ENCODE data around the gene LGALS7. TPM values are rescaled to one million over a fixed set of nuclear protein-coding genes. Genes with fewer than 3 reads are reported as not detected.
"Not testable (repeated sequence)": the region's sequence is repeated elsewhere in the genome, so short reads cannot be mapped to it uniquely, and the experiment has no call there.

Gene LGALS7
- total RNA-seq, 3 donors from 2014 or later, result not detected

- TF ChIP-seq, protein P1, sequence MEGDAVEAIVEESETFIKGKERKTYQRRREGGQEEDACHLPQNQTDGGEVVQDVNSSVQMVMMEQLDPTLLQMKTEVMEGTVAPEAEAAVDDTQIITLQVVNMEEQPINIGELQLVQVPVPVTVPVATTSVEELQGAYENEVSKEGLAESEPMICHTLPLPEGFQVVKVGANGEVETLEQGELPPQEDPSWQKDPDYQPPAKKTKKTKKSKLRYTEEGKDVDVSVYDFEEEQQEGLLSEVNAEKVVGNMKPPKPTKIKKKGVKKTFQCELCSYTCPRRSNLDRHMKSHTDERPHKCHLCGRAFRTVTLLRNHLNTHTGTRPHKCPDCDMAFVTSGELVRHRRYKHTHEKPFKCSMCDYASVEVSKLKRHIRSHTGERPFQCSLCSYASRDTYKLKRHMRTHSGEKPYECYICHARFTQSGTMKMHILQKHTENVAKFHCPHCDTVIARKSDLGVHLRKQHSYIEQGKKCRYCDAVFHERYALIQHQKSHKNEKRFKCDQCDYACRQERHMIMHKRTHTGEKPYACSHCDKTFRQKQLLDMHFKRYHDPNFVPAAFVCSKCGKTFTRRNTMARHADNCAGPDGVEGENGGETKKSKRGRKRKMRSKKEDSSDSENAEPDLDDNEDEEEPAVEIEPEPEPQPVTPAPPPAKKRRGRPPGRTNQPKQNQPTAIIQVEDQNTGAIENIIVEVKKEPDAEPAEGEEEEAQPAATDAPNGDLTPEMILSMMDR (IDR thresholded peaks at IDR 0.05), result no peak
- intact Hi-C loops (cut with DNase I, micrococcal nuclease), result no loop called here
- no peaks in the 10 kb centered on the region for H3K36me3 ChIP-seq (ENCODE audit: low read depth)
These were observed 28.2 kb upstream of the LGALS7 start for GRCh38 chr19:38801359-38802095.

DNA sequence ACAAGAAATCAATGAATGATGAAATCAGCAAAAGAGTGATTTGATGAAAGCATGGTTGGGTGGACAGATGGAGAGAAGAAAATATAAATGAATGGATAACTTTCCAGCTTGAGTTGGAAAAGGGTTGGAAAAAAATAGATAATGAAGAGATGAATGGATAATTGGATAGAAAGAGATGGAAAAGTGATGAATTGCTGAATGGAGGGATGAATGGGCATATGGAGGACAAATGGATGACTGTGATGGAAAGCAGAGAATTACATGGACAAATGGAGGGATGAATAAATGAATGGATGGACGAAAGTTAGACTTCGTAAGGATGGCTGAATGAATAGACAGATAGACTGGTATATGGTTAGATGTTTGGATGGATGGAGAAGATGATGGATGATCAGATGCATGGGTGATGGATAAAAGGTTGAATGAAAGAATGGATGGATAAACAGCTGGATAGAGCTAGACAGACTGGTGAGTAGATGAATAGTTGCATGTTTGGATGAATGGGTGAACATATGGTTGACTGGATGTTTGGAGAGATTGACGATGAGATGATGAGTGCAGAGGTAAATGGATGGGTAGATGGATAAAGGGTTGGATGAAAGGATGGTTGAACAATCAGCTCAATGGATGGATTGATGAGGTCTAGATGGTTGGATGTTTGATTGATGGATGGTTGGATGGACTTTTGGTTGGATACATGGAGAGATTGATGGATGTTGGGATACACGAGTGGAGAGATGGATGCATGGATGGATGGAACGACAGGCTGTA is 27.4 kb upstream of the LGALS7 start:
- Histone ChIP-seq H3K36me3 (ENCODE audit: low read depth) (no peaks in the 10 kb centered on the region), H3K4me1 (ENCODE audit: low read depth) (no peaks in the 10 kb centered on the region), H3K9me3 (no peaks in the 10 kb centered on the region), H3K4me3 (no peak overlapping the region)
- TF ChIP-seq, protein P1 (IDR thresholded peaks at IDR 0.05), result no peak
- ATAC-seq, result peak; percentile 4
- intact Hi-C loops (cut with DNase I, micrococcal nuclease), result no loop called here
- DNase-seq, result no peak

More at GRCh38 chr19:38801359-38802095, 28.2 kb upstream of the LGALS7 start:
- Histone ChIP-seq H3K4me1 (ENCODE audit: low read depth) (no peaks in the 10 kb centered on the region), H3K9me3 (no peaks in the 10 kb centered on the region), H3K4me3 (no peak overlapping the region)
- ATAC-seq (peak; percentile 1), DNase-seq (peak in 1 of 3 donors; percentile 0)

- no peaks in the 10 kb centered on the region for H3K4me1 ChIP-seq (ENCODE audit: low read depth)
- H3K36me3 ChIP-seq (ENCODE audit: low read depth), result no peaks in the 10 kb centered on the region
- DNase-seq (peak in 1 of 3 donors; percentile 4), ATAC-seq (no peak)
- TF ChIP-seq, protein P1 (IDR thresholded peaks at IDR 0.05), result no peak
- H3K4me3 ChIP-seq, result no peak overlapping the region
- H3K9me3 ChIP-seq, result no peaks in the 10 kb centered on the region
- intact Hi-C loops (cut with DNase I, micrococcal nuclease), result no loop called here
These were observed 25.8 kb upstream of the LGALS7 start for GRCh38 chr19:38799104-38799503.

GRCh38 chr19:38797781-38798180 is 24.5 kb upstream of the LGALS7 start:
- H3K4me1 ChIP-seq (ENCODE audit: low read depth); ATAC-seq; DNase-seq; H3K4me3 ChIP-seq; intact Hi-C loops (cut with DNase I, micrococcal nuclease); H3K9me3 ChIP-seq; H3K36me3 ChIP-seq (ENCODE audit: low read depth): not testable (repeated sequence)

DNA sequence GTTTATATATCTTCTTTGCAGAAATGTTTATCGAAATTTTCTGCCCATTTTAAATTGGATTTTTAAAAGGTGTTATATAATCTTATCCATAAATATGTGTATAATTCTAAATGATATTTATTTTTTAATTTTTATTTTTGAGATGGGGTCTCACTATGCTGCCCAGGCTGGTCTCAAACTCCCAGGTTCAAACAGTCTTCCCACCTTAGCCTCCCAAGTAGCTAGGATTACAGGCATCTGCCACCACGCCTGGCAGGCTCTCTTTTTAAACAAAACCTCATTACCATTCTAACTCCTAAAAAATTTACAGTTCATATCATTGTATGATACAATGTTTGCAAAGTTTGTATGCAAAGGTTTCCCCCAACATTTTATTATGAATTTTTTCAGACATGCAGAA is 22.8 kb upstream of the LGALS7 start:
- H3K4me3 ChIP-seq, result no peak overlapping the region
- no peaks in the 10 kb centered on the region for H3K9me3 ChIP-seq
- no peaks in the 10 kb centered on the region for H3K4me1 ChIP-seq (ENCODE audit: low read depth)
- TF ChIP-seq, protein P1 (IDR thresholded peaks at IDR 0.05), result no peak
- ATAC-seq, result no peak
- H3K36me3 ChIP-seq (ENCODE audit: low read depth), result no peaks in the 10 kb centered on the region
- intact Hi-C loops (cut with DNase I, micrococcal nuclease), result no loop called here
- DNase-seq, result no peak

DNA sequence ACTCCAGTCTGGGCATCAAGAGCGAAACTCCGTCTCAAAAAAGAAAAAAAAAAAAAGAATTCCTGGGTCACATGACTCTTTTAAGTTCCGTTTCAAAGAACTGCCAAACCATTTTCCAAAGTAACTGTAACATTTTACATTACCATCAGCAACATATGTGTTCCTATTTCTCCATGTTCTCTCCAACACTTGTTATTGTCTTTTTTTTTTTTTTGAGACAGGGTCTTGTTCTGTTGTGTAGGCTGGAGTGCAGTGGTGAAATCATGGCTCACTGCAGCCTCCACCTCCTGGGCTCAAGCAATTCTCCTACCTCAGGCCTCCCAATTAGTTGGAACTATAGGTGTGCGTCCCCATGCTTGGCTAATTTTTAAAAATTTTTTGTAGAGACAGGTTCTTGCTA is 22.2 kb upstream of the LGALS7 start:
- TF ChIP-seq, protein P1 (IDR thresholded peaks at IDR 0.05), result no peak

More for the DNA sequence above, 22.2 kb upstream of the LGALS7 start:
- Histone ChIP-seq H3K4me1 (ENCODE audit: low read depth) (no peaks in the 10 kb centered on the region), H3K9me3 (no peaks in the 10 kb centered on the region), H3K4me3 (no peak overlapping the region), H3K36me3 (ENCODE audit: low read depth) (no peaks in the 10 kb centered on the region)
- DNase-seq, result no peak
- ATAC-seq, result no peak
- intact Hi-C loops (cut with DNase I, micrococcal nuclease), result no loop called here

All from mucosa of descending colon (tissue), 3 donors.